HG02759 (cell line): Measurements from ENCODE around the gene REEP6.
"Not testable (repeated sequence)": the region's sequence is repeated elsewhere in the genome, so short reads cannot be mapped to it uniquely, and the experiment has no call there.

Source experiments
- ATAC-seq: cut with Tn5 transposase; IDR thresholded peaks from one replicate; pipeline ENCODE4 v1.9.1; 2021; ENCODE audit warnings: mild to moderate bottlenecking, moderate library complexity; ENCODE audit not compliant: unreplicated experiment

The REEP6 gene

GRCh38 chr19:1505991-1506881, 15.3 kb downstream of the REEP6 start:
- no peak for ATAC-seq

- ATAC-seq: no peak
Measured at GRCh38 chr19:1507192-1507660, 16.2 kb downstream of the REEP6 start.

- ATAC-seq: peak; percentile 71
Measured at GRCh38 chr19:1507763-1508506, 17.0 kb downstream of the REEP6 start.

DNA sequence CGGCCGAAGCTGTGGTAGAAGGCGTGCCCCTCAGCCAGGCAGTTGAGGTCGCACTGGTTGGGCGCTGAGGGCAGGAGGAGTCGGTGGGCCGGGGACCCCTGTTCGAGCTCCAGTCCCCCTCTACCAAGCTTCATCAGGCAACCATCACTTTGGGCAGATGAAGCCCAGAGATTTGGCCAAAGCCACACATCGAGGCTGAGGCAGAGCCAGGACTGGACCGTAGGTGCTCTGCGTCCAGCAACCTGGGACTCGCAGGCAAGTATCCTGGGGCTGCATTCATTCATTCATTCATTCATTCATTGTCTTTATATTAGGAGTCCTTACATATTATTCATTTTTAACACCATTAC, 17.5 kb downstream of the REEP6 start:
- ATAC-seq: no peak

GRCh38 chr19:1509602-1510441, 18.8 kb downstream of the REEP6 start:
- ATAC-seq: no peak

DNA sequence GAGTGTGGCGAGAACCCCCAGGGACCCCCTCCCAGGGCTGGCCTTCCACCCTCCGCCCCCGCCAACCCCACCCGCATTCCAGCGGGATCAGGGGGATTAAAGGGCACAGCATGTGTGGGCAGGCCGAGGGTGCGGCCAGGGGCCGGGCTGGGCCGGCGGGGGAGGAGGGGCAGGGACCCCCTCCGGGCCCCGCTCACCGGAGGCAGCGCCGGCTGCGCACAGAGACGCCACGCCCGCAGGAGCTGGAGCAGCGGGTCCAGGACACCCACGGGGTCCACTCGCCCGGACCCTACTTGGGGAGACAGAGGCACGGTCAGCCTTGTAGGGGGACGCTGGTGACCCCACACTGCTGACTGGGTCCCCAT, 19.4 kb downstream of the REEP6 start:
- ATAC-seq: no peak

DNA sequence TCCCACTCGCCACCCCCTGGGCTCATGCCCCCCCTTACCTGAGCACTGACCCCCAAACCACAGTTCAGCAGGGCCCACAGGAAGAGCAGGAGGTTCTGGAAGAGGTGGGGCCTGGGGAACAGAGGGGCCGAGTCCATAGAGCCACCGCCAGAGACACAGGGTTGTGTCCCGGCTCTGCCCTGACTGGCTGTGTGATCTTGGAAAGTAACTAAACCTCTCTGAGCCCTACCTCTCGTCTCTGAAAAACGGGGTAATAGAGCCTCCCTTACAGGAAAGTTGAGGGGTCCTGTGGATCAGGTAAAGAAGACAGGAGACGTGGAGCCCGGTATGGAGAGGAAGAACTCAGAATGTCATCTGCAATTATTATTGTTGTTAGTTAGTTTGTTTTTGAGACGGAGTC, 19.8 kb downstream of the REEP6 start:
- no peak for ATAC-seq

DNA sequence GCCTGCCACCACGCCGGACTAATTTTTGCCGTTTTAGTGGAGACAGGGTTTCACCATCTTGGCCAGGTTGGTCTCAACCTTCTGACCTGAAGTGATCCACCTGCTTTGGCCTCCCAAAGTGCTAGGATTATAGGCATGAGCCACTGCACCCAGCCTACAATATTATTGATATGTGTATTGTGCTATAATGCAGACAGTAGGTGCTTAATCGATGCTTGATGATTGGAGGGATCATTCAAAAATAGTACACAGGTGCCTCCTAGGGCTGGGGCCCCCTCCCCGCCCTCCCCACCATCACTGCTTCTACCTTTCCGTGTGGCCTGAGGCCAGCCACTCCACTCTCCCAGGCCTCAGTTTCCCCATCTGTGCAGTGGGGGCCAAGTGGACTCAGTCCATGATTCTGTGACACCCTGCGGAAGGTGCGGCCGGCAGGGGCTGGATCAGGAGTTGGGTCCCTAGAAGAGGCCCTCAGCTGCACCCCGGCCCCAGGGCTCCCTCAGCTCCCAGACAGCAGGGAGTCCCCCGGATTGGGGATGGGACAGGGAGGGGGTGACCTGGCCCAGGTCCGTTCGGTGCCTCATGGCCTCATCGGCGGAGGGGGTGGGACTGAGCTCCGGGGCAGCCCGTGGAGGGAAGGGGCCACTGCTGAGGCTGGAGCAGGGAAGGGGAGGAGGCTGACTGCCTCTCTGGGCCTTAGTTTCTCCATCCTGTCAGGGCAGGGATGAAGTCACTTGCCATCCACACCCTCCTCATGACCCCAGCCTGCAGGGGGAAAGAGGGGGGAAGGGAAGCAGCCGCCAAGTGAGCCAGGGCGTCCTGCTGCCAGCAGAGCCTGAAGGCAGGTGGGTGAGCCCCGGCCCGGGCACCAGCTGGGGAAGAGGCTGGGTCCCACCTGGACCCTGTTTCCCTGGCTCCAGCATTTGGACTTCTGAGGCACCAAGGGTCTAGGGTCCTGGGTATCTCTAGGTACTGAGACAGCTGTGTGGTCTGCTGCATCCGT, 20.6 kb downstream of the REEP6 start:
- no peak for ATAC-seq

DNA sequence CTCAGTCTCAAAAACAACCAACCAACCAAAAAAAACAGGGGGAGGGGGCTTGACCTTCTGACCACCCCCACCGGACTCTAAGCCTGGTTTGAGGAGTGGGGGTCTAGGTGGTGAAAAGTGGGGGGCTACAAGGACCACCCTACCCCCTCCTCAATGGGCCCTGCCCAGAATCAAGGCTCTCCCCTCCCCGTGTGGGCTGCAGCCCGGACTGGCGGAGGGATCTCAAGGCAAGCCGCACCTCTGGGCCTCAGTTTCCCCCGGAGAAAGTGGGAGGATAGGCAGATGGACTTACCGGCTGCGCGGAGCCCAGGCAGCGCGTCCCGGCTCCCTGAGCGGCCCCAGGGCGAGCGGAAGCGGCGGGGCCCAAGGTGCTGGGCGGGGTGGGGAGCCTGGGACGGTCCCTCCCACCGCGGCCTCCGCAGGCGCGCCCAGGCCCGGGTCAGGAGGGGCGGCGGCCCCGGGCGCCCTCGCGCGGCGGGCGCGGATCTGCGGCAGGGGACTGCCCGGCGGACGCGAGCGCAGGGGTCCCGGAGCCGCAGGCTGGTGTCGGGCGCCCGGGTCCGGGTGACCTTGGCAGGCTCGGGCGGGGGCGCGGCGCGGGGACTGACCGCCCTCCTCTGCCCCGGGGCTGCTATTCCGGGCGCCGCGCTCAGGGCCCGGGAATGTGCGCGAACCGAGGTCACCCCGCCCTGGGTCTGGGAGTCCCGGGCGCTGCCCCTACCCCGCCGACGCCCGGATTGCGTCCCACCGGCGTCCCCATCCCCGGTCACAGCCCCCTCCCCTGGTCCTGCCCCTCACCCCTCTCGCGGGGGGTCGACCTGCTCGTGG, 21.9 kb downstream of the REEP6 start, which contains the start of gene ADAMTSL5:
Gene ADAMTSL5 (minus strand): TSS at position 349 of the 828 bp plus-strand sequence. CDS start 2,076 bp downstream, outside the sequence.
- no peak for ATAC-seq

DNA sequence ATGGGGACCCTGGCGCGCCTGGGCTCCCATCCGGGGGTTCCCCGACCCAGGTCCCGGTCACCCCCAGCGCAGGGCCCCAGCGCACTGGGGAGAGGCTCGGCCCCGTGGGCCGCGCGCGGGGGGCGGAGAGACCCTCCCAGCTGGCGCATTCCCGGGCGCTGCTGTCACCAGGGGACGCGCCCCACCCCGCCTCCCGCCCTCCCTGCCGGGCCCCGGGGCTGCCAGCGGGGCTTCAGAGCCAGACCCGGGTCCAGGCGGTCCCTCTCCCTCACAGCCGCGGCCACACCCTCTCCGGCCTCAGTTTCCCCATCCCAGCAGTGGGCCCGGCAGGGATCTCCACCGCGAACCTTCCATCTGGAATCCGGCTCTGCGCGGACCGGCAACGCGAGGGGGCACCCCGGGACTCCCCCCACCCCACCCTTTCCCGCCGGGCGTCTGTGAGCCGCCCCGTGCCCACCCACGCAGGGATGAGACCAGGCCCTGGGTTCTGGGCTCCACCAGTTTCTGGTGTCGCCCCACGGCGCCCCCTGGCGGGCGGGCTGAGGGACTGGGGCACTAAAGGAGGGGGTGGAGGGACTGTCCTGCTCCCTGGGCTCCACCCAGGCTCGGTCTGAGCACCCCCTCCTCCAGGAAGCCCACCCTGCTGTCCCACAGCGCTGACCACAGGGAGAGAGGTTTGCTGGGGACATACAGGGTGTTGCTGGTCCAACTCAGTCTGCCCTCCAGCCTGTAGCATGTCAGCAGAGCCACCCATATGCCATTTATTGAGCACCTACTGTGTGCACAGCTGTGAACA, 22.7 kb downstream of the REEP6 start:
- ATAC-seq: no peak

DNA sequence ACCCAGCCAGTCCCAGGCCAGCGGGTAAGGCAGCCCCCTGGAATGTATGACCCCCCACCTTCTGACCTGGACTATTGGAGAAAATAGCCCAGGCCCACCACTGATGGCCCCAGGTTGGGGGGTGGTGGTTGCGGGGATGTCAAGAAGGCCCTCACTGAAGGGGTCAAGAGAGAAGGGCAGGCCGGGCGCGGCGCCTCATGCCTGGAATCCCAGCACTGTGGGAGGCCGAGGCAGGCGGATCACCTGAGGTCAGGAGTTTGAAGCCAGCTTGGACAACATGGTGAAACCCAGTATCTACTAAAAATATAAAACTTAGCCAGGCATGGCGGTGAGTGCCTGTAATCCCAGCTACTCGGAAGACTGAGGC, 23.3 kb downstream of the REEP6 start:
- ATAC-seq: no peak

DNA sequence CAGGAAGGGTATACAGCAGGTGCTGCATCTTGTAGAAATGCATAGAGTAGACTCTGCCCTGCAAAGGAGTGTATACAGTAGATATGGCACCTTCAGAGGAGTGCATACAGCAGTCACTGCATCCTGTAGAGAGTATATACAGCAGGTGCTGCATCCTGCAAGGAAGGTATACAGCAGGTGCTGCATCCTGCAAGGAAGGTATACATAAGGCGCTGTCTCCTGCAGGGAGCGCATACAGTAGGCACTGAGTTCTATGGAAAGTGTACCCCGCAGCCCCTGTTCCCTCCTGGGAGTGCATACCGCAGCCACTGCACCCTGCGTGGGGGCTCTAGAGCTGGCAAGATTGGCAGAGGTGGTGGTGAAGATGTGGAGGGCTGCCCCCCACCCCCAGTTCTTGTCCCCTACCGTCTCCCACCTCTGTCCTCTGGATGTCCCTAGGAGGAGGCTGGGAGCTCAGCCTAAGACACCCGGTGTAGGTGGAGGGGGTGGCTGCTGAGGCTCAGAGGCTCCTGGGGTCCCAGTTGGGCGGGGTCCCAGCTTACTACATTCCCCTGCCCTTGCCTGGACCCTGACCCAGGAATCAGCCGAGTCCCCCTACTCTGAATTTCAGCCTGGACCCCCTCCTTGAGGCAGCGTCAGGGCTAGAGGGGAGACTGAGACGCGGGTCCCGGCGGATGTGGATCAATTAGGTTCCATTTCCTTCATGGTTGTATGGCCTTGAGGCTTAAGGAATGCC, 24.2 kb downstream of the REEP6 start:
- no peak for ATAC-seq

GRCh38 chr19:1516395-1516753, 25.4 kb downstream of the REEP6 start:
- ATAC-seq: no peak

DNA sequence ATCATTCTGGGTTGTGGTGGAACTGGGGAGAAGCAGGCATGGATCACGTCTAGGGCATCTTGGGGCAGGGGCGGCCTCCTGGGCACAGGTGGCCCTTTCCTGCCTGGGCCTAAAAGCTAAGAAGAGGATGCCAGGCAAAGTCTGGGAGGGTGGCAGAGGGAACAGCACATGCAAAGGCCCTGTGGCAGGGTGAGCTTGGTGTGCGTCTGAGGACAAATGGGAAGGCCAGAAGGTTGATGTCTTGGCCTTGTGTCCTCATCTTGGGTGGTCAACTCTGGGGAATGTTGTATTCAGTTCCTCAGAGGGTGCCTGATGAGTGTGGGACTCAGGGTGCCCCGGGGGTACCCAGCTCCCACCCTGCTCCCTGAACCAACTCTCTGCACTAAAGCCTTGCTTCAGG, 27.5 kb downstream of the REEP6 start:
- ATAC-seq: no peak

GRCh38 chr19:1519802-1520201, 28.8 kb downstream of the REEP6 start:
- ATAC-seq: not testable (repeated sequence)

- no peak for ATAC-seq
Measured at GRCh38 chr19:1520203-1520780, 29.3 kb downstream of the REEP6 start.

GRCh38 chr19:1521636-1522035, 30.7 kb downstream of the REEP6 start:
- ATAC-seq: no peak
